ENCODE results near the gene CERS2.

The CERS2 gene

GRCh38 chr1:150997126-150997872 lies 22.7 kb upstream of the CERS2 start:
- Histone ChIP-seq H3K9me3 (ENCODE audit: insufficient read depth, low read length) (no peaks in the 10 kb centered on the region), H3F3A (ENCODE audit: insufficient read depth) (no peaks in the 10 kb centered on the region), H3K9ac (ENCODE audit: low read length) (no peak overlapping the region), H3K4me2 (ENCODE audit: low read depth, low read length, poor library complexity, severe bottlenecking) (no peak overlapping the region), H3K27me3 (ENCODE audit: low read length) (no peaks in the 10 kb centered on the region), H3K9me2 (replicated peaks; ENCODE audit: insufficient read depth, low read length) (no peaks in the 10 kb centered on the region), H3K4me3 (ENCODE audit: insufficient read depth, low read length, poor library complexity, severe bottlenecking) (no peak overlapping the region), H3K27ac (ENCODE audit: low read depth, low read length) (no peak overlapping the region), H3K36me3 (ENCODE audit: low read length) (no peaks in the 10 kb centered on the region), H3K79me2 (ENCODE audit: insufficient read depth, low read length) (no peaks in the 10 kb centered on the region), H2AFZ (ENCODE audit: low read depth, low read length, severe bottlenecking) (no peak overlapping the region), H4K20me1 (ENCODE audit: low read depth, low read length) (no peaks in the 10 kb centered on the region)
- TF ChIP-seq, protein P1, sequence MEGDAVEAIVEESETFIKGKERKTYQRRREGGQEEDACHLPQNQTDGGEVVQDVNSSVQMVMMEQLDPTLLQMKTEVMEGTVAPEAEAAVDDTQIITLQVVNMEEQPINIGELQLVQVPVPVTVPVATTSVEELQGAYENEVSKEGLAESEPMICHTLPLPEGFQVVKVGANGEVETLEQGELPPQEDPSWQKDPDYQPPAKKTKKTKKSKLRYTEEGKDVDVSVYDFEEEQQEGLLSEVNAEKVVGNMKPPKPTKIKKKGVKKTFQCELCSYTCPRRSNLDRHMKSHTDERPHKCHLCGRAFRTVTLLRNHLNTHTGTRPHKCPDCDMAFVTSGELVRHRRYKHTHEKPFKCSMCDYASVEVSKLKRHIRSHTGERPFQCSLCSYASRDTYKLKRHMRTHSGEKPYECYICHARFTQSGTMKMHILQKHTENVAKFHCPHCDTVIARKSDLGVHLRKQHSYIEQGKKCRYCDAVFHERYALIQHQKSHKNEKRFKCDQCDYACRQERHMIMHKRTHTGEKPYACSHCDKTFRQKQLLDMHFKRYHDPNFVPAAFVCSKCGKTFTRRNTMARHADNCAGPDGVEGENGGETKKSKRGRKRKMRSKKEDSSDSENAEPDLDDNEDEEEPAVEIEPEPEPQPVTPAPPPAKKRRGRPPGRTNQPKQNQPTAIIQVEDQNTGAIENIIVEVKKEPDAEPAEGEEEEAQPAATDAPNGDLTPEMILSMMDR (IDR thresholded peaks at IDR 0.05; ENCODE audit: insufficient read depth, low read length, poor library complexity, severe bottlenecking) = no peak
- no peak for TF ChIP-seq EZH2phosphoT487 (conservative IDR thresholded peaks at IDR 0.05; ENCODE audit: low read length)

- no peak overlapping the region for H3K27ac ChIP-seq (ENCODE audit: low read depth, low read length)
- no peak overlapping the region for H2AFZ ChIP-seq (ENCODE audit: low read depth, low read length, severe bottlenecking)
These were observed 21.3 kb upstream of the CERS2 start for GRCh38 chr1:150995896-150996295.

GRCh38 chr1:150995460-150995859 lies 20.8 kb upstream of the CERS2 start:
- H3K27ac ChIP-seq (ENCODE audit: low read depth, low read length) = no peak overlapping the region
- TF ChIP-seq EZH2phosphoT487 (conservative IDR thresholded peaks at IDR 0.05; ENCODE audit: low read length) = no peak
- TF ChIP-seq, protein P1 (IDR thresholded peaks at IDR 0.05; ENCODE audit: insufficient read depth, low read length, poor library complexity, severe bottlenecking) = no peak

More at GRCh38 chr1:150995896-150996295, 21.3 kb upstream of the CERS2 start:
- H3K4me3 ChIP-seq (ENCODE audit: insufficient read depth, low read length, poor library complexity, severe bottlenecking) = no peak overlapping the region
- no peaks in the 10 kb centered on the region for H4K20me1 ChIP-seq (ENCODE audit: low read depth, low read length)
- H3K27me3 ChIP-seq (ENCODE audit: low read length) = no peaks in the 10 kb centered on the region
- no peak overlapping the region for H3K9ac ChIP-seq (ENCODE audit: low read length)
- H3F3A ChIP-seq (ENCODE audit: insufficient read depth) = no peaks in the 10 kb centered on the region
- TF ChIP-seq, protein P1 (IDR thresholded peaks at IDR 0.05; ENCODE audit: insufficient read depth, low read length, poor library complexity, severe bottlenecking) = peak; percentile 54
- TF ChIP-seq EZH2phosphoT487 (conservative IDR thresholded peaks at IDR 0.05; ENCODE audit: low read length) = no peak
- H3K36me3 ChIP-seq (ENCODE audit: low read length) = no peaks in the 10 kb centered on the region
- H3K4me2 ChIP-seq (ENCODE audit: low read depth, low read length, poor library complexity, severe bottlenecking) = no peak overlapping the region
- H3K9me3 ChIP-seq (ENCODE audit: insufficient read depth, low read length) = no peaks in the 10 kb centered on the region
- no peaks in the 10 kb centered on the region for H3K9me2 ChIP-seq (replicated peaks; ENCODE audit: insufficient read depth, low read length)
- H3K79me2 ChIP-seq (ENCODE audit: insufficient read depth, low read length) = no peaks in the 10 kb centered on the region

More at GRCh38 chr1:150995460-150995859, 20.8 kb upstream of the CERS2 start:
- no peak overlapping the region for H3K4me2 ChIP-seq (ENCODE audit: low read depth, low read length, poor library complexity, severe bottlenecking)
- H2AFZ ChIP-seq (ENCODE audit: low read depth, low read length, severe bottlenecking) = no peak overlapping the region
- no peaks in the 10 kb centered on the region for H3K9me3 ChIP-seq (ENCODE audit: insufficient read depth, low read length)
- no peaks in the 10 kb centered on the region for H3K79me2 ChIP-seq (ENCODE audit: insufficient read depth, low read length)
- H3K9ac ChIP-seq (ENCODE audit: low read length) = no peak overlapping the region
- H3K36me3 ChIP-seq (ENCODE audit: low read length) = no peaks in the 10 kb centered on the region
- H3K27me3 ChIP-seq (ENCODE audit: low read length) = no peaks in the 10 kb centered on the region
- H3K9me2 ChIP-seq (replicated peaks; ENCODE audit: insufficient read depth, low read length) = no peaks in the 10 kb centered on the region
- no peaks in the 10 kb centered on the region for H4K20me1 ChIP-seq (ENCODE audit: low read depth, low read length)
- no peak overlapping the region for H3K4me3 ChIP-seq (ENCODE audit: insufficient read depth, low read length, poor library complexity, severe bottlenecking)
- H3F3A ChIP-seq (ENCODE audit: insufficient read depth) = no peaks in the 10 kb centered on the region
